Measurements from ENCODE around the gene TMEM97.

The TMEM97 gene

GRCh38 chr17:28295677-28296578 is 23.1 kb upstream of the TMEM97 start:
- no peak overlapping the region for H4K8ac ChIP-seq (ENCODE audit: low read depth, low read length)
- no peak overlapping the region for H2BK120ac ChIP-seq (ENCODE audit: low read depth, low read length)
- H3K56ac ChIP-seq (ENCODE audit: low read length) = no peak overlapping the region
- H2BK5ac ChIP-seq (ENCODE audit: low read length) = no peak overlapping the region
- H2BK15ac ChIP-seq (replicated peaks; ENCODE audit: low read depth) = no peak overlapping the region
- no peak for DNase-seq
- H3K18ac ChIP-seq (ENCODE audit: low read length) = no peak overlapping the region
- no peaks in the 10 kb centered on the region for H3K36me3 ChIP-seq (ENCODE audit: control insufficient read depth, insufficient read depth, low read length)
- H2AK5ac ChIP-seq (ENCODE audit: low read length) = no peak overlapping the region
- H3K4me1 ChIP-seq (ENCODE audit: control insufficient read depth, low read depth, low read length) = no peaks in the 10 kb centered on the region
- no peaks in the 10 kb centered on the region for H3K79me2 ChIP-seq (ENCODE audit: control insufficient read depth, insufficient read depth, low read length)
- no peak overlapping the region for H4K5ac ChIP-seq (ENCODE audit: low read length)
- no peak overlapping the region for H3K4ac ChIP-seq (ENCODE audit: low read depth, low read length)
- H3K27ac ChIP-seq (ENCODE audit: low read depth, low read length) = no peak overlapping the region
- H3K4me3 ChIP-seq (ENCODE audit: low read length) = no peak overlapping the region
- WGBS (ENCODE audit: extremely low coverage, insufficient coverage, low lambda C conversion rate) = no CpG with 5 or more reads among the region's 3 CpGs
- H3K23ac ChIP-seq (ENCODE audit: low read length) = no peak overlapping the region
- H3K4me2 ChIP-seq (ENCODE audit: low read length) = no peak overlapping the region
- H3K79me1 ChIP-seq (ENCODE audit: low read length) = no peaks in the 10 kb centered on the region
- no peaks in the 10 kb centered on the region for H3K27me3 ChIP-seq (ENCODE audit: insufficient read depth, low read length, poor library complexity)
- H3K9ac ChIP-seq (ENCODE audit: low read length) = no peak overlapping the region

GRCh38 chr17:28298449-28298848 is 20.6 kb upstream of the TMEM97 start:
- Histone ChIP-seq H3K23ac (ENCODE audit: low read length) (no peak overlapping the region), H3K27me3 (ENCODE audit: insufficient read depth, low read length, poor library complexity) (no peaks in the 10 kb centered on the region), H2AK5ac (ENCODE audit: low read length) (no peak overlapping the region), H4K8ac (ENCODE audit: low read depth, low read length) (no peak overlapping the region), H3K4ac (ENCODE audit: low read depth, low read length) (no peak overlapping the region), H3K4me2 (ENCODE audit: low read length) (no peak overlapping the region), H3K4me3 (ENCODE audit: low read length) (no peak overlapping the region), H2BK15ac (replicated peaks; ENCODE audit: low read depth) (no peak overlapping the region), H2BK120ac (ENCODE audit: low read depth, low read length) (no peak overlapping the region), H2BK5ac (ENCODE audit: low read length) (no peak overlapping the region), H3K18ac (ENCODE audit: low read length) (no peak overlapping the region), H3K27ac (ENCODE audit: low read depth, low read length) (no peak overlapping the region), H3K79me2 (ENCODE audit: control insufficient read depth, insufficient read depth, low read length) (no peaks in the 10 kb centered on the region), H3K9ac (ENCODE audit: low read length) (no peak overlapping the region), H3K56ac (ENCODE audit: low read length) (no peak overlapping the region), H3K4me1 (ENCODE audit: control insufficient read depth, low read depth, low read length) (no peaks in the 10 kb centered on the region), H4K5ac (ENCODE audit: low read length) (no peak overlapping the region), H3K79me1 (ENCODE audit: low read length) (no peaks in the 10 kb centered on the region), H3K36me3 (ENCODE audit: control insufficient read depth, insufficient read depth, low read length) (no peaks in the 10 kb centered on the region)
- no peak for DNase-seq
- WGBS (ENCODE audit: extremely low coverage, insufficient coverage, low lambda C conversion rate) = no CpG with 5 or more reads among the region's 3 CpGs

GRCh38 chr17:28306954-28307401 is 12.0 kb upstream of the TMEM97 start:
- H4K8ac ChIP-seq (ENCODE audit: low read depth, low read length) = no peak overlapping the region
- no peak overlapping the region for H3K27ac ChIP-seq (ENCODE audit: low read depth, low read length)
- H3K9ac ChIP-seq (ENCODE audit: low read length) = no peak overlapping the region
- H2AK5ac ChIP-seq (ENCODE audit: low read length) = no peak overlapping the region
- H3K4me2 ChIP-seq (ENCODE audit: low read length) = no peak overlapping the region
- H2BK120ac ChIP-seq (ENCODE audit: low read depth, low read length) = no peak overlapping the region
- H3K56ac ChIP-seq (ENCODE audit: low read length) = no peak overlapping the region
- no peak overlapping the region for H3K23ac ChIP-seq (ENCODE audit: low read length)
- H3K79me2 ChIP-seq (ENCODE audit: control insufficient read depth, insufficient read depth, low read length) = no peaks in the 10 kb centered on the region
- no peaks in the 10 kb centered on the region for H3K36me3 ChIP-seq (ENCODE audit: control insufficient read depth, insufficient read depth, low read length)
- no peak overlapping the region for H3K4ac ChIP-seq (ENCODE audit: low read depth, low read length)
- H2BK5ac ChIP-seq (ENCODE audit: low read length) = no peak overlapping the region
- H4K5ac ChIP-seq (ENCODE audit: low read length) = no peak overlapping the region
- DNase-seq = no peak
- H3K4me1 ChIP-seq (ENCODE audit: control insufficient read depth, low read depth, low read length) = no peaks in the 10 kb centered on the region
- no peak overlapping the region for H2BK15ac ChIP-seq (replicated peaks; ENCODE audit: low read depth)
- H3K79me1 ChIP-seq (ENCODE audit: low read length) = no peaks in the 10 kb centered on the region
- no peak overlapping the region for H3K4me3 ChIP-seq (ENCODE audit: low read length)
- no CpG with 5 or more reads among the region's 38 CpGs for WGBS (ENCODE audit: extremely low coverage, insufficient coverage, low lambda C conversion rate)
- no peaks in the 10 kb centered on the region for H3K27me3 ChIP-seq (ENCODE audit: insufficient read depth, low read length, poor library complexity)
- no peak overlapping the region for H3K18ac ChIP-seq (ENCODE audit: low read length)

GRCh38 chr17:28313841-28314240 is 5.2 kb upstream of the TMEM97 start:
- Histone ChIP-seq H3K27me3 (ENCODE audit: insufficient read depth, low read length, poor library complexity) (no peaks in the 10 kb centered on the region), H2BK120ac (ENCODE audit: low read depth, low read length) (no peak overlapping the region), H3K36me3 (ENCODE audit: control insufficient read depth, insufficient read depth, low read length) (no peaks in the 10 kb centered on the region), H3K27ac (ENCODE audit: low read depth, low read length) (no peak overlapping the region), H3K4me3 (ENCODE audit: low read length) (no peak overlapping the region), H3K4me1 (ENCODE audit: control insufficient read depth, low read depth, low read length) (peaks cover 2% of the 10 kb centered on the region), H2BK15ac (replicated peaks; ENCODE audit: low read depth) (no peak overlapping the region), H3K79me1 (ENCODE audit: low read length) (no peaks in the 10 kb centered on the region), H2BK5ac (ENCODE audit: low read length) (no peak overlapping the region), H4K5ac (ENCODE audit: low read length) (no peak overlapping the region), H3K56ac (ENCODE audit: low read length) (no peak overlapping the region), H3K4ac (ENCODE audit: low read depth, low read length) (no peak overlapping the region), H3K18ac (ENCODE audit: low read length) (no peak overlapping the region), H4K8ac (ENCODE audit: low read depth, low read length) (no peak overlapping the region), H3K79me2 (ENCODE audit: control insufficient read depth, insufficient read depth, low read length) (no peaks in the 10 kb centered on the region), H2AK5ac (ENCODE audit: low read length) (no peak overlapping the region), H3K9ac (ENCODE audit: low read length) (no peak overlapping the region), H3K23ac (ENCODE audit: low read length) (no peak overlapping the region), H3K4me2 (ENCODE audit: low read length) (no peak overlapping the region)
- WGBS (ENCODE audit: extremely low coverage, insufficient coverage, low lambda C conversion rate) = no CpG with 5 or more reads among the region's 2 CpGs
- no peak for DNase-seq

- DNase-seq = no peak
- H3K4me3 ChIP-seq (ENCODE audit: low read length) = no peak overlapping the region
- H3K27me3 ChIP-seq (ENCODE audit: insufficient read depth, low read length, poor library complexity) = no peaks in the 10 kb centered on the region
- H4K8ac ChIP-seq (ENCODE audit: low read depth, low read length) = no peak overlapping the region
- no peak overlapping the region for H3K18ac ChIP-seq (ENCODE audit: low read length)
- no peak overlapping the region for H3K56ac ChIP-seq (ENCODE audit: low read length)
- no peak overlapping the region for H2BK5ac ChIP-seq (ENCODE audit: low read length)
- peaks cover 6% of the 10 kb centered on the region for H3K79me1 ChIP-seq (ENCODE audit: low read length)
- WGBS (ENCODE audit: extremely low coverage, insufficient coverage, low lambda C conversion rate) = no CpG with 5 or more reads among the region's 4 CpGs
- H3K27ac ChIP-seq (ENCODE audit: low read depth, low read length) = no peak overlapping the region
- H2AK5ac ChIP-seq (ENCODE audit: low read length) = no peak overlapping the region
- H3K9ac ChIP-seq (ENCODE audit: low read length) = no peak overlapping the region
- no peak overlapping the region for H2BK15ac ChIP-seq (replicated peaks; ENCODE audit: low read depth)
- peaks cover 19% of the 10 kb centered on the region for H3K79me2 ChIP-seq (ENCODE audit: control insufficient read depth, insufficient read depth, low read length)
- no peak overlapping the region for H3K23ac ChIP-seq (ENCODE audit: low read length)
- H4K5ac ChIP-seq (ENCODE audit: low read length) = no peak overlapping the region
- H3K4me2 ChIP-seq (ENCODE audit: low read length) = no peak overlapping the region
- no peak overlapping the region for H2BK120ac ChIP-seq (ENCODE audit: low read depth, low read length)
- peaks cover 7% of the 10 kb centered on the region for H3K4me1 ChIP-seq (ENCODE audit: control insufficient read depth, low read depth, low read length)
- H3K4ac ChIP-seq (ENCODE audit: low read depth, low read length) = no peak overlapping the region
- H3K36me3 ChIP-seq (ENCODE audit: control insufficient read depth, insufficient read depth, low read length) = no peaks in the 10 kb centered on the region
Observed at GRCh38 chr17:28315846-28316705, 2.9 kb upstream of the TMEM97 start.
